HCT116 (cell line): ENCODE results near the gene HOXB3. TPM values are rescaled to one million over a fixed set of nuclear protein-coding genes. Genes with fewer than 3 reads are reported as not detected.

ENCODE experiments used
- ATAC-seq: fragments of 200-7000 bp; cut with Tn5 transposase; 2 replicates; pipeline ENCODE4 v1.9.1; 2020; ENCODE audit warnings: mild to moderate bottlenecking, moderate library complexity
- BruUV-seq: library from RNA; stranded (reverse); fragments of 400-500 nt; replicated peaks from 2 replicates; lab custom pipeline; 2021; lab: Mats Ljungman, UMichigan
- CTCF ChIA-PET: fragments of 300-600 bp; sonication (Branson Sonifier 250); formaldehyde crosslinking; loops from one replicate; lab custom pipeline; 2021; ENCODE audit warnings: antibody characterized with exemption; lab: Charles Lee
- POLR2A ChIA-PET: fragments of 300-600, 350-600 bp; sonication (Branson Sonifier 250); formaldehyde crosslinking; loops from one replicate; lab custom pipeline; 2021; ENCODE audit warnings: antibody characterized with exemption; lab: Charles Lee
- RAD21 ChIA-PET, 2 experiments: fragments of 300-600 bp; sonication (Branson Sonifier 250); formaldehyde crosslinking; loops; one replicate each; lab custom pipeline; 2023; ENCODE audit warnings: low total read pairs in 2 of 2; ENCODE audit not compliant: uncharacterized antibody in 2 of 2, unreplicated experiment in 2 of 2, low non-redundant PET in 1 of 2; lab: Charles Lee
- DNase-seq: peaks from one replicate; pipeline ENCODE4 v3.0.0-alpha.2; 2010; ENCODE audit warnings: low read depth, low spot score
- H2AFZ ChIP-seq: fragments of 200-600 bp; shearing (Covaris generic), sonication (generic); 2 replicates; pipeline ENCODE4 v1.6.1; 2017; ENCODE audit warnings: low read depth, mixed run types, mixed read lengths, antibody characterized with exemption, low read length; ENCODE audit not compliant: poor library complexity, severe bottlenecking
- H3K27ac ChIP-seq: 2 replicates; pipeline ENCODE4 v1.5.1; 2012; ENCODE audit warnings: low read depth, low read length
- H3K27me3 ChIP-seq: fragments of 200-600 bp; sonication (generic); 2 replicates; pipeline ENCODE4 v1.6.1; 2016; ENCODE audit warnings: mixed run types, low read length, mixed read lengths; ENCODE audit not compliant: insufficient read depth
- H3K36me3 ChIP-seq, 2 experiments: fragments of 200-500 bp in 1 of 2; fragments of 200-600 bp in 1 of 2; sonication (Bioruptor generic) in 1 of 2; sonication (generic) in 1 of 2; 2 replicates each; pipeline versions ENCODE4 v1.5.1 to v1.6.1; 2014 to 2016; ENCODE audit warnings: low read length in 2 of 2, inconsistent platforms in 1 of 2, mixed read lengths in 1 of 2, mixed run types in 1 of 2; ENCODE audit not compliant: insufficient read depth in 2 of 2, control insufficient read depth in 1 of 2
- H3K4me1 ChIP-seq, 2 experiments: fragments of 200-600 bp in 1 of 2; sonication (generic) in 1 of 2; 2 replicates each; pipeline versions ENCODE4 v1.5.1 to v1.6.1; 2012 to 2017; ENCODE audit warnings: low read length in 2 of 2, inconsistent platforms in 1 of 2, mild to moderate bottlenecking in 1 of 2, mixed read lengths in 1 of 2, mixed run types in 1 of 2, moderate library complexity in 1 of 2; ENCODE audit not compliant: insufficient read depth in 2 of 2, control insufficient read depth in 1 of 2
- H3K4me2 ChIP-seq: fragments of 200-600 bp; sonication (generic); 2 replicates; pipeline ENCODE4 v1.6.1; 2017; ENCODE audit warnings: mixed run types, low read length, mixed read lengths
- H3K4me3 ChIP-seq, 2 experiments: fragments of 200-600 bp in 1 of 2; sonication (generic) in 1 of 2; replicated peaks in 1 of 2; 2 replicates each; pipeline ENCODE4 v1.5.1; 2011 to 2016; ENCODE audit warnings: low read length in 2 of 2, control low read depth in 1 of 2, low read depth in 1 of 2, mild to moderate bottlenecking in 1 of 2, mixed read lengths in 1 of 2, mixed run types in 1 of 2
- H3K79me2 ChIP-seq: fragments of 200-600 bp; sonication (generic); 2 replicates; pipeline ENCODE4 v1.6.1; 2017; ENCODE audit warnings: mild to moderate bottlenecking, mixed run types, low read length, moderate library complexity, mixed read lengths; ENCODE audit not compliant: insufficient read depth
- H3K9ac ChIP-seq: fragments of 200-600 bp; sonication (generic); 2 replicates; pipeline ENCODE4 v1.6.1; 2016; ENCODE audit warnings: low read length, mixed read lengths
- H3K9me2 ChIP-seq: fragments of 200-600 bp; sonication (generic), shearing (Covaris generic); 2 replicates; pipeline ENCODE4 v1.6.1; 2017; ENCODE audit warnings: mixed run types, mild to moderate bottlenecking, moderate library complexity; ENCODE audit not compliant: insufficient read depth
- H3K9me3 ChIP-seq, 2 experiments: fragments of 200-500 bp in 1 of 2; fragments of 200-600 bp in 1 of 2; sonication (Bioruptor generic) in 1 of 2; sonication (generic) in 1 of 2; 2 replicates each; pipeline ENCODE4 v1.6.1; 2014 to 2017; ENCODE audit warnings: low read length in 2 of 2, mixed read lengths in 2 of 2, inconsistent platforms in 1 of 2, low read depth in 1 of 2, mild to moderate bottlenecking in 1 of 2, mixed run types in 1 of 2, moderate library complexity in 1 of 2; ENCODE audit not compliant: control insufficient read depth in 1 of 2, insufficient read depth in 1 of 2
- H4K20me1 ChIP-seq: fragments of 200-600 bp; sonication (generic), shearing (Covaris generic); 2 replicates; pipeline ENCODE4 v1.6.1; 2017; ENCODE audit warnings: mixed run types, mild to moderate bottlenecking, moderate library complexity; ENCODE audit not compliant: insufficient read depth
- CEBPB ChIP-seq: IDR thresholded peaks from 2 replicates; pipeline ENCODE4 v1.6.1; 2012; ENCODE audit warnings: low read depth
- EGR1 ChIP-seq: IDR thresholded peaks from 2 replicates; pipeline ENCODE4 v1.6.1; 2012; ENCODE audit warnings: low read depth
- ELF1 ChIP-seq: IDR thresholded peaks from 2 replicates; pipeline ENCODE4 v1.6.1; 2012; ENCODE audit warnings: low read depth, borderline replicate concordance
- EZH2phosphoT487 ChIP-seq: fragments of 200-600 bp; IDR thresholded peaks from 2 replicates; pipeline ENCODE4 v1.6.1; 2018; ENCODE audit warnings: antibody characterized with exemption, borderline replicate concordance
- FOSL1 ChIP-seq: IDR thresholded peaks from 2 replicates; pipeline ENCODE4 v1.6.1; 2012; ENCODE audit warnings: low read depth
- JUND ChIP-seq: IDR thresholded peaks from 2 replicates; pipeline ENCODE4 v1.6.1; 2012
- POLR2AphosphoS5 ChIP-seq: IDR thresholded peaks from 2 replicates; pipeline ENCODE4 v1.6.1; 2011; ENCODE audit warnings: mild to moderate bottlenecking, low read depth, low read length, moderate library complexity
- RAD21 ChIP-seq: IDR thresholded peaks from 2 replicates; pipeline ENCODE4 v1.6.1; 2012; ENCODE audit warnings: low read depth, mild to moderate bottlenecking
- SIN3A ChIP-seq: IDR thresholded peaks from 2 replicates; pipeline ENCODE4 v1.6.1; 2012; ENCODE audit warnings: low read depth
- SP1 ChIP-seq: IDR thresholded peaks from 2 replicates; pipeline ENCODE4 v1.6.1; 2012; ENCODE audit warnings: low read depth
- SRF ChIP-seq: IDR thresholded peaks from 2 replicates; pipeline ENCODE4 v1.6.1; 2012; ENCODE audit warnings: low read depth
- ZNF274 ChIP-seq: fragments of 200-500 bp; sonication (Bioruptor generic); IDR thresholded peaks from 2 replicates; pipeline ENCODE4 v1.6.1; 2014; ENCODE audit warnings: mild to moderate bottlenecking, low read depth, low read length, inconsistent platforms
- intact Hi-C: fragments of 100-400 bp; cut with micrococcal nuclease; formaldehyde crosslinking; loops from 2 replicates; pipeline ENCODE4 v1.10.0; 2022
- total RNA-seq: library from RNA; stranded (reverse); gene quantifications from one replicate; pipeline ENCODE4 v1.2.1, GENCODE V29; 2021; ENCODE audit not compliant: unreplicated experiment
- TF ChIP-seq, protein P1 (sequence below): IDR thresholded peaks from 2 replicates; pipeline ENCODE4 v1.6.1; 2011; ENCODE audit warnings: mild to moderate bottlenecking, low read length, moderate library complexity; ENCODE audit not compliant: insufficient replicate concordance; ENCODE audit errors: extremely low read depth
- TF ChIP-seq, protein P2 (sequence below): IDR thresholded peaks from 2 replicates; pipeline ENCODE4 v1.6.1; 2012
- TF ChIP-seq, protein P3 (sequence below): IDR thresholded peaks from 2 replicates; pipeline ENCODE4 v1.6.1; 2012; ENCODE audit warnings: low read depth

The HOXB3 gene
- total RNA-seq, 1 experiment from 2014 or later, result 19.8 TPM

DNA sequence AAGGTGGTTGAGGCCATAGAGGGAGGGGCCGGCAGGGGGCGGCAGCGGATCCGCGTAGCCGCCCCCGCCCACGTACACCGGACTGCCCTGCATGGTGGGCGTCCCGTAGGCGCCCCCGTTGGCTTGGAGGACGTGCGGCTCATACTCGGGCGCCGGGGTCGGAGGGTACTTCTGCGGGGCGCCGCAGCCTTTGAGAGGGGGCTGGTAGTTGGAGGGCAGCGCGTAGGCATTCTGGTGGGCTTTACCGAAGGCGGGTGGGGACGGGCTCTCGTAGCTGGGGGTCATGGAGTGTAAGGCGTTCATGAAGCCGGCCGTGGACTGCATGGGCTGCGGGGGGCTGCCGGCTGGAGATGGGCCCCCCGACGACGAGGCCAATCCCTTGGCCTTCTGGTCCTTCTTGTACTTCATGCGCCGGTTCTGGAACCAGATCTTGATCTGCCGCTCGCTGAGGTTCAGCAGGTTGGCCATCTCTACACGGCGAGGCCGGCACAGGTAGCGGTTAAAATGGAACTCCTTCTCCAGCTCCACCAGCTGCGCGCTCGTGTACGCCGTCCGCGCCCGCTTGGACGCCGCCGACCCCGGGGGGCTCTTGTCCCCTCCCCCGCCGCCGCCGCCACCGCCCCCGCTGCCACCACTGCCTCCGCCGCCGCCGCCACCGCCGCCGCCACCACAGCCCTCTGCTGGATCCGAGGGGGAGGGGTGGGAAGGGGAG lies 39.4 kb downstream of the HOXB3 start:
- Histone ChIP-seq H3K79me2 (no peaks in the 10 kb centered on the region), H3K27ac (no peak overlapping the region), H3K9me3 (no peaks in the 10 kb centered on the region), H3K27me3 (no peaks in the 10 kb centered on the region), H3K36me3 (peaks cover 0 to 4% of the 10 kb centered on the region in 2 experiments; a peak in 1 of 4 replicates), H3K9ac (no peak overlapping the region), H3K9me2 (no peaks in the 10 kb centered on the region), H3K4me1 (no peaks in the 10 kb centered on the region), H3K4me2 (no peak overlapping the region), H4K20me1 (no peaks in the 10 kb centered on the region), H3K4me3 (no peak overlapping the region), H2AFZ (no peak overlapping the region)
- ChIA-PET CTCF (no interaction called here), POLR2A (no interaction called here), RAD21 (no interaction called here)
- ATAC-seq (no peak), DNase-seq (no peak)
- TF ChIP-seq RAD21 (no peak), SIN3A (no peak)
- intact Hi-C loops, result no loop called here
- no TSS peak for BruUV-seq

DNA sequence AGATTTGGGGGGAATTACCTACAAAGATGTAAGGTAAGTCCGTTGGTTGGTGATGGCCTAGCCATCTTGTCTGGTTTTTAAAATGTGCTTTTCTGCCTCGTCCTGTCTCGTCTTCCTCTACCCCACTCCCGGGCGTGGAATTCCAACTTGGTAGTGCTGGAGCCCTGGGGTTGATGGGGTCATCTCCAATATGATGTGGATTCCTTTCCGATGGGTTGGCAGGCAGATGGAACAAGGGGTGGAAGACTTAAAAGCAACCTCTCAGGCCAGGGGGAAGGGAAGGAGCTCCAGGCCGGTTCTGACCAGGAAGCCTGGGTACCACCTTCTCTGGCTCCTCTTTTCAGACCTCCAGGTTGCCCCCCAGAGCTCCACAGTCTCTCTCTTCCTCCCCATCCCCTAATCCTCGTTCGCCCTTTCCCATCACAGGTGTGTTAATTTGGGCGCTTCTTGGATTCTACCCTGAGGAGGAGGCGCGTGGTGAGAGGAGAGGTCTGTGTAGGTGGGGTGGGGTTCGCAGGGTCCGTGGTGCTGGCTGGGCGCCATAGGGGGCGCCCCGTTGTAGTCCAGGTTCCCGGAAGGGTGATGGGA lies 40.0 kb downstream of the HOXB3 start:
- no TSS peak for BruUV-seq
- Histone ChIP-seq H3K9ac (no peak overlapping the region), H3K36me3 (peaks cover 0 to 4% of the 10 kb centered on the region in 2 experiments; a peak in 1 of 4 replicates), H4K20me1 (no peaks in the 10 kb centered on the region), H3K27ac (no peak overlapping the region), H3K4me1 (no peaks in the 10 kb centered on the region), H3K4me3 (no peak overlapping the region), H3K27me3 (no peaks in the 10 kb centered on the region), H3K79me2 (no peaks in the 10 kb centered on the region), H3K9me2 (no peaks in the 10 kb centered on the region), H2AFZ (no peak overlapping the region), H3K4me2 (no peak overlapping the region), H3K9me3 (no peaks in the 10 kb centered on the region)
- ATAC-seq (no peak), DNase-seq (no peak)
- TF ChIP-seq POLR2AphosphoS5, result no peak
- no peak for TF ChIP-seq SP1
- TF ChIP-seq, protein P1, sequence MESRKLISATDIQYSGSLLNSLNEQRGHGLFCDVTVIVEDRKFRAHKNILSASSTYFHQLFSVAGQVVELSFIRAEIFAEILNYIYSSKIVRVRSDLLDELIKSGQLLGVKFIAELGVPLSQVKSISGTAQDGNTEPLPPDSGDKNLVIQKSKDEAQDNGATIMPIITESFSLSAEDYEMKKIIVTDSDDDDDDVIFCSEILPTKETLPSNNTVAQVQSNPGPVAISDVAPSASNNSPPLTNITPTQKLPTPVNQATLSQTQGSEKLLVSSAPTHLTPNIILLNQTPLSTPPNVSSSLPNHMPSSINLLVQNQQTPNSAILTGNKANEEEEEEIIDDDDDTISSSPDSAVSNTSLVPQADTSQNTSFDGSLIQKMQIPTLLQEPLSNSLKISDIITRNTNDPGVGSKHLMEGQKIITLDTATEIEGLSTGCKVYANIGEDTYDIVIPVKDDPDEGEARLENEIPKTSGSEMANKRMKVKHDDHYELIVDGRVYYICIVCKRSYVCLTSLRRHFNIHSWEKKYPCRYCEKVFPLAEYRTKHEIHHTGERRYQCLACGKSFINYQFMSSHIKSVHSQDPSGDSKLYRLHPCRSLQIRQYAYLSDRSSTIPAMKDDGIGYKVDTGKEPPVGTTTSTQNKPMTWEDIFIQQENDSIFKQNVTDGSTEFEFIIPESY, result no peak
- TF ChIP-seq SRF, result no peak
- no peak for TF ChIP-seq ELF1
- TF ChIP-seq EZH2phosphoT487, result no peak
- no peak for TF ChIP-seq JUND
- TF ChIP-seq EGR1, result no peak
- no peak for TF ChIP-seq RAD21
- TF ChIP-seq, protein P2, sequence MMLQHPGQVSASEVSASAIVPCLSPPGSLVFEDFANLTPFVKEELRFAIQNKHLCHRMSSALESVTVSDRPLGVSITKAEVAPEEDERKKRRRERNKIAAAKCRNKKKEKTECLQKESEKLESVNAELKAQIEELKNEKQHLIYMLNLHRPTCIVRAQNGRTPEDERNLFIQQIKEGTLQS, result no peak
- TF ChIP-seq ZNF274, result no peak
- TF ChIP-seq FOSL1, result no peak
- TF ChIP-seq, protein P3, sequence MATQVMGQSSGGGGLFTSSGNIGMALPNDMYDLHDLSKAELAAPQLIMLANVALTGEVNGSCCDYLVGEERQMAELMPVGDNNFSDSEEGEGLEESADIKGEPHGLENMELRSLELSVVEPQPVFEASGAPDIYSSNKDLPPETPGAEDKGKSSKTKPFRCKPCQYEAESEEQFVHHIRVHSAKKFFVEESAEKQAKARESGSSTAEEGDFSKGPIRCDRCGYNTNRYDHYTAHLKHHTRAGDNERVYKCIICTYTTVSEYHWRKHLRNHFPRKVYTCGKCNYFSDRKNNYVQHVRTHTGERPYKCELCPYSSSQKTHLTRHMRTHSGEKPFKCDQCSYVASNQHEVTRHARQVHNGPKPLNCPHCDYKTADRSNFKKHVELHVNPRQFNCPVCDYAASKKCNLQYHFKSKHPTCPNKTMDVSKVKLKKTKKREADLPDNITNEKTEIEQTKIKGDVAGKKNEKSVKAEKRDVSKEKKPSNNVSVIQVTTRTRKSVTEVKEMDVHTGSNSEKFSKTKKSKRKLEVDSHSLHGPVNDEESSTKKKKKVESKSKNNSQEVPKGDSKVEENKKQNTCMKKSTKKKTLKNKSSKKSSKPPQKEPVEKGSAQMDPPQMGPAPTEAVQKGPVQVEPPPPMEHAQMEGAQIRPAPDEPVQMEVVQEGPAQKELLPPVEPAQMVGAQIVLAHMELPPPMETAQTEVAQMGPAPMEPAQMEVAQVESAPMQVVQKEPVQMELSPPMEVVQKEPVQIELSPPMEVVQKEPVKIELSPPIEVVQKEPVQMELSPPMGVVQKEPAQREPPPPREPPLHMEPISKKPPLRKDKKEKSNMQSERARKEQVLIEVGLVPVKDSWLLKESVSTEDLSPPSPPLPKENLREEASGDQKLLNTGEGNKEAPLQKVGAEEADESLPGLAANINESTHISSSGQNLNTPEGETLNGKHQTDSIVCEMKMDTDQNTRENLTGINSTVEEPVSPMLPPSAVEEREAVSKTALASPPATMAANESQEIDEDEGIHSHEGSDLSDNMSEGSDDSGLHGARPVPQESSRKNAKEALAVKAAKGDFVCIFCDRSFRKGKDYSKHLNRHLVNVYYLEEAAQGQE, result no peak
- no peak for TF ChIP-seq CEBPB
- ChIA-PET CTCF (no interaction called here), RAD21 (no interaction called here), POLR2A (no interaction called here)
- intact Hi-C loops, result no loop called here
